ENCODE data around the gene CHST2. TPM values are rescaled to one million over a fixed set of nuclear protein-coding genes. Genes with fewer than 3 reads are reported as not detected.
A peak's percentile ranks its signal among the peaks of the same experiment; 100 is the strongest.

The CHST2 gene
- total and polyA plus RNA-seq, 4 donors, result 4.1 to 53.3 (median 18.4) TPM

GRCh38 chr3:143088835-143089234 is 30.7 kb upstream of the CHST2 start:
- Histone ChIP-seq H3K27me3 (ENCODE audit: control insufficient read depth in 3 of 3, insufficient read depth in 3 of 3, low read length in 2 of 3) (no peaks in the 10 kb centered on the region), H3K4me1 (ENCODE audit: control insufficient read depth in 5 of 5, insufficient read depth in 5 of 5, low read length in 5 of 5) (no peaks in the 10 kb centered on the region), H3K36me3 (ENCODE audit: control insufficient read depth in 4 of 4, insufficient read depth in 4 of 4, low read length in 4 of 4) (no peaks in the 10 kb centered on the region), H3K27ac (ENCODE audit: low read depth in 1 of 2, low read length in 1 of 2) (no peak overlapping the region), H3K9me3 (ENCODE audit: control insufficient read depth in 4 of 4, insufficient read depth in 3 of 4, low read length in 3 of 4) (no peaks in the 10 kb centered on the region), H3K4me3 (no peak overlapping the region), H3K9ac (ENCODE audit: insufficient read depth in 1 of 2, low read length in 2 of 2) (no peak overlapping the region)
- 93 to 98% methylated on average over 1 of the region's 1 CpG for WGBS, 2 donors
- no peak for DNase-seq
- TF ChIP-seq CTCF (IDR thresholded peaks at IDR 0.05; ENCODE audit: control extremely low read depth, extremely low read depth), result no peak
- no peak for ATAC-seq (ENCODE audit: insufficient read depth, low FRiP score)

DNA sequence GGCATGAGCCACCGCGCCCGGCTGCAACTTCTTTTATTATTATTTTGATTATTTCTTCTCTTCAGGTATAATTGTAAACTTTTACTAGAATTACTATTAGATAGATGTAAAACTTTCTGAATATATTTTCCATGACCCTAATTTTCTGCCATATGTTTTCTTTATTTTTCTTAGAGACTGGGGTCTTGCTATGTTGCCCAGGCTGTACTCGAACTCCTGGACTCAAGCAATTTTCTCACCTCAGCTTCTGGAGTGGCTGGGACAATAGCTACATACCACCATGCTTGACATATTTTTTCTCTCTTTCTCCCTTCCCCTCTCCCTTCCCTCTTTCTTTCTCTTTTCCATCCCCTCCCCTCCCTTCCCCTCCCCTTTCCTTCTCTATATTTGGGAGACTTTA is 29.6 kb upstream of the CHST2 start:
- ATAC-seq (ENCODE audit: insufficient read depth, low FRiP score), result no peak
- Histone ChIP-seq H3K4me3 (no peak overlapping the region), H3K27me3 (ENCODE audit: control insufficient read depth in 3 of 3, insufficient read depth in 3 of 3, low read length in 2 of 3) (no peaks in the 10 kb centered on the region), H3K36me3 (ENCODE audit: control insufficient read depth in 4 of 4, insufficient read depth in 4 of 4, low read length in 4 of 4) (no peaks in the 10 kb centered on the region), H3K27ac (ENCODE audit: low read depth in 1 of 2, low read length in 1 of 2) (no peak overlapping the region), H3K9me3 (ENCODE audit: control insufficient read depth in 4 of 4, insufficient read depth in 3 of 4, low read length in 3 of 4) (no peaks in the 10 kb centered on the region), H3K4me1 (ENCODE audit: control insufficient read depth in 5 of 5, insufficient read depth in 5 of 5, low read length in 5 of 5) (no peaks in the 10 kb centered on the region), H3K9ac (ENCODE audit: insufficient read depth in 1 of 2, low read length in 2 of 2) (no peak overlapping the region)
- no peak for DNase-seq
- no peak for TF ChIP-seq CTCF (IDR thresholded peaks at IDR 0.05; ENCODE audit: control extremely low read depth, extremely low read depth)
- WGBS, 2 donors, result 93 to 97% methylated on average over 4 of the region's 4 CpGs

DNA sequence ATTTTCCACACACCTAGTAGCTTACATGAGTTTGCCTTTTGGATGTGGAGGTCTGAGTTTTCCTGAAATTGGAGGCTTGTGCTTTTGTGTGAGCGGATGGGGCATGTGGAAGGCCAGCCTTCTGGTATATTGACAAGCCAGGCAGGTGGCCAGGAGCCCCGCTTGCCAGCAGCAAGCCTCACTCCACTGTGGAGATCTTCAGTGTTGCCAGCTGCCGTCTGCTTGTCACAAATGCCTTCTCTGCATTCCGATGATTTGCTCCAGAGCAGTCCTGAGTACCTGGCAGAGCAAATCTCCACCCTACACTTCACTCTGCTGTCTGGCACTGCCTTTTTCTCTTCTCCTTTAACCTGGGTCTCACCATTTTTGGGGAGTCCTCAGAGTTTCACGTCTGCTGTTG is 29.1 kb upstream of the CHST2 start:
- H3K4me3 ChIP-seq, result no peak overlapping the region
- no peak overlapping the region for H3K9ac ChIP-seq (ENCODE audit: insufficient read depth in 1 of 2, low read length in 2 of 2)
- TF ChIP-seq CTCF (IDR thresholded peaks at IDR 0.05; ENCODE audit: control extremely low read depth, extremely low read depth), result no peak
- no peak overlapping the region for H3K27ac ChIP-seq (ENCODE audit: low read depth in 1 of 2, low read length in 1 of 2)
- no peak for ATAC-seq (ENCODE audit: insufficient read depth, low FRiP score)
- no peaks in the 10 kb centered on the region for H3K27me3 ChIP-seq (ENCODE audit: control insufficient read depth in 3 of 3, insufficient read depth in 3 of 3, low read length in 2 of 3)
- peak in 1 of 3 donors; percentile 11 for DNase-seq
- WGBS, 2 donors, result 50 to 72% methylated on average over 5 of the region's 5 CpGs
- H3K9me3 ChIP-seq (ENCODE audit: control insufficient read depth in 4 of 4, insufficient read depth in 3 of 4, low read length in 3 of 4), result no peaks in the 10 kb centered on the region
- H3K4me1 ChIP-seq (ENCODE audit: control insufficient read depth in 5 of 5, insufficient read depth in 5 of 5, low read length in 5 of 5), result no peaks in the 10 kb centered on the region
- H3K36me3 ChIP-seq (ENCODE audit: control insufficient read depth in 4 of 4, insufficient read depth in 4 of 4, low read length in 4 of 4), result no peaks in the 10 kb centered on the region
